ENCODE measurements around the gene CYP2B6. TPM values are rescaled to one million over a fixed set of nuclear protein-coding genes. Genes with fewer than 3 reads are reported as not detected.
"Not testable (repeated sequence)": the region's sequence is repeated elsewhere in the genome, so short reads cannot be mapped to it uniquely, and the experiment has no call there.

CYP2B6 gene
- total RNA-seq, 1 experiment from 2014 or later, result not detected

DNA sequence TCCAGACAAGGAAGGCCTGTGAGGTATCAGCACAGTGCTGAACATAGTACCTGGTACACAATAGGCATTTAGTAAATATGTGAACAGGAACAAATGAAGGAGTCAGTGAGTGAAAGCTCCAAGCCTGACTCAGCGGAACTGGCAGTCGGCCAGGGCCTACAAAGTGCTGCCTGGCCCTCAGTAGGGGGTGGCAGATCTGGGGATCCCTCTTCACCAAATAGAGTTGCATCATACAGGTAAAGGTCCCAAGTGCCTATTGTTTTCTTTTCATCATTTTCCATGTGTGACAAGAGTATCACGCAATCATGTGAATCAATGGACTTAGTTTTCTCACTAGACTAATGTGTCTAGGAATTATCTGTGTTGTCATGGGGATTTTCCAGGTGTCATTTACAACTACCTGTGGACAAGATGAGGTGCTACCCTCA, 9.2 kb downstream of the CYP2B6 start:
- intact Hi-C loops (cut with micrococcal nuclease; ENCODE audit: unreplicated experiment), result no loop called here
- ChIA-PET CTCF (interaction anchor here (0.6 kb wide), 1 partner anchor 262 kb away, joined by 3 read pairs; no protein-coding TSS in a partner anchor), POLR2A (ENCODE audit: low non-redundant PET) (no interaction called here)
- Histone ChIP-seq H3K27me3 (replicated peaks; ENCODE audit: insufficient read depth, low read depth, low read length, poor library complexity) (no peaks in the 10 kb centered on the region), H3K36me3 (ENCODE audit: insufficient read depth, low read length, poor library complexity, severe bottlenecking) (no peaks in the 10 kb centered on the region), H3K4me1 (ENCODE audit: insufficient read depth, low read length, poor library complexity, severe bottlenecking) (no peaks in the 10 kb centered on the region), H3K27ac (ENCODE audit: low read depth, low read length, poor library complexity, severe bottlenecking) (no peak overlapping the region), H3K4me3 (ENCODE audit: low read depth, low read length, poor library complexity, severe bottlenecking) (no peak overlapping the region), H3K9me3 (ENCODE audit: low read depth, low read length, poor library complexity, severe bottlenecking) (no peaks in the 10 kb centered on the region)
- peak; percentile 10 for DNase-seq (ENCODE audit: low spot score)
- TF ChIP-seq EZH2 (IDR thresholded peaks at IDR 0.05; ENCODE audit: borderline replicate concordance, low read depth, low read length, poor library complexity, severe bottlenecking), result no peak
- TF ChIP-seq, protein P1, sequence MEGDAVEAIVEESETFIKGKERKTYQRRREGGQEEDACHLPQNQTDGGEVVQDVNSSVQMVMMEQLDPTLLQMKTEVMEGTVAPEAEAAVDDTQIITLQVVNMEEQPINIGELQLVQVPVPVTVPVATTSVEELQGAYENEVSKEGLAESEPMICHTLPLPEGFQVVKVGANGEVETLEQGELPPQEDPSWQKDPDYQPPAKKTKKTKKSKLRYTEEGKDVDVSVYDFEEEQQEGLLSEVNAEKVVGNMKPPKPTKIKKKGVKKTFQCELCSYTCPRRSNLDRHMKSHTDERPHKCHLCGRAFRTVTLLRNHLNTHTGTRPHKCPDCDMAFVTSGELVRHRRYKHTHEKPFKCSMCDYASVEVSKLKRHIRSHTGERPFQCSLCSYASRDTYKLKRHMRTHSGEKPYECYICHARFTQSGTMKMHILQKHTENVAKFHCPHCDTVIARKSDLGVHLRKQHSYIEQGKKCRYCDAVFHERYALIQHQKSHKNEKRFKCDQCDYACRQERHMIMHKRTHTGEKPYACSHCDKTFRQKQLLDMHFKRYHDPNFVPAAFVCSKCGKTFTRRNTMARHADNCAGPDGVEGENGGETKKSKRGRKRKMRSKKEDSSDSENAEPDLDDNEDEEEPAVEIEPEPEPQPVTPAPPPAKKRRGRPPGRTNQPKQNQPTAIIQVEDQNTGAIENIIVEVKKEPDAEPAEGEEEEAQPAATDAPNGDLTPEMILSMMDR (conservative IDR thresholded peaks at IDR 0.05; ENCODE audit: low read depth, low read length), result no peak
- no TSS peak for BruUV-seq (replicated peaks)

DNA sequence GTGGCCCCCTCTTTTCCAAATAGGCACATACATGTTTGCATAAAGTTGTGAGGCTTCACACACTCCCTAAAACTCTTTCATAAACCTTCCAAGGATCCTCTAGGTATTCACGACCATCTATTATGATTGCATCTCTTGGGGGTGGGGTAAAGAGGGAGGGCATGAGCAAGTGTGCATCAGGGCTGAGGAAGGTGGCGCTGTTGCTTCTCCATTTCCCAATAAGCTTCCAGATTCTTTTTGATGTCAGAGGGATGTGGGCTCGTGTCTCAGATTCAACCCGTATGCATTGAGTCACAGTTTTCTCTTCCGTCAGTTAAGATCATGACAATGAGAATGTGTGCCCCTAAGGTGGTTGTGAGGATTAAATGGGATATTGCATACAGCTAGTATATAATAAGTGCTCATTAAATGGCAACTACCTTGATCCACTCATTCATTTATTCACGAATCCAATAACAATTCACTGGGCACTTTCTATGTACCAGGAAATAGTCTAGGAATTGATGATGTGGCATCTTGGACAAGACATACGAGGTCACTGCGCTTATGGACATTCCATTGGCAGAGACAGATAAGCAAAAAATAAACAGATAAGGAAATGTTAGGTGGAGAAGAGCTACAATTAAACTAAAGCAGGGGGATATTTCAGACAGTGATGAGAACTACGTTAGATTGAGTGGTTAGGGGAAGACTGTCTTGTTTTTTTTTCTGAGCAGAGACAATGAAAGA, 10.3 kb downstream of the CYP2B6 start:
- Histone ChIP-seq H3K9me3 (ENCODE audit: low read depth, low read length, poor library complexity, severe bottlenecking) (no peaks in the 10 kb centered on the region), H3K36me3 (ENCODE audit: insufficient read depth, low read length, poor library complexity, severe bottlenecking) (no peaks in the 10 kb centered on the region), H3K4me1 (ENCODE audit: insufficient read depth, low read length, poor library complexity, severe bottlenecking) (no peaks in the 10 kb centered on the region), H3K27me3 (replicated peaks; ENCODE audit: insufficient read depth, low read depth, low read length, poor library complexity) (no peaks in the 10 kb centered on the region), H3K4me3 (ENCODE audit: low read depth, low read length, poor library complexity, severe bottlenecking) (no peak overlapping the region), H3K27ac (ENCODE audit: low read depth, low read length, poor library complexity, severe bottlenecking) (no peak overlapping the region)
- peak; percentile 7 for DNase-seq (ENCODE audit: low spot score)
- TF ChIP-seq, protein P1 (conservative IDR thresholded peaks at IDR 0.05; ENCODE audit: low read depth, low read length), result peak; percentile 36; the same call in 1 of the 2 replicates
- TF ChIP-seq EZH2 (IDR thresholded peaks at IDR 0.05; ENCODE audit: borderline replicate concordance, low read depth, low read length, poor library complexity, severe bottlenecking), result no peak
- ChIA-PET CTCF (no interaction called here), POLR2A (ENCODE audit: low non-redundant PET) (no interaction called here)
- intact Hi-C loops (cut with micrococcal nuclease; ENCODE audit: unreplicated experiment), result no loop called here
- no TSS peak for BruUV-seq (replicated peaks)

DNA sequence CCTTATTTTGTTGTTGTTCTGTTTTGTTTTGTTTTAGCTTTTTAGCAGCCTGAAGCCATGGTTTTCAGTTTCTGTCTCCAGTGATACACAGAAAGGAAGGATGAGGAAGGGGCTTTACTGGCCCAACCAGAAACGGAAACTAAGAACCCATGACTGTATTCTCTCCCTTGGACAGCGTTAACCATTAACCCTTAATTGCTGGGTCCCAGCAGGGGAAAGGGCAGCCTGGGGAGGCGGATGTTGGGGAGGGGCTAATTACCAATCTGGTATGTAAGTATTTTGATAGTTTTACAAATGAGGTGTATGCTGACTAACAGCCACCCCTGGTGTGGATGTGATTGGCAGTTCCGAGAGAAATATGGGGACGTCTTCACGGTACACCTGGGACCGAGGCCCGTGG, 12.6 kb downstream of the CYP2B6 start:
- H3K4me3 ChIP-seq (ENCODE audit: low read depth, low read length, poor library complexity, severe bottlenecking); H3K4me1 ChIP-seq (ENCODE audit: insufficient read depth, low read length, poor library complexity, severe bottlenecking); H3K27ac ChIP-seq (ENCODE audit: low read depth, low read length, poor library complexity, severe bottlenecking); H3K27me3 ChIP-seq (replicated peaks; ENCODE audit: insufficient read depth, low read depth, low read length, poor library complexity); DNase-seq (ENCODE audit: low spot score); CTCF ChIA-PET; H3K9me3 ChIP-seq (ENCODE audit: low read depth, low read length, poor library complexity, severe bottlenecking); POLR2A ChIA-PET (ENCODE audit: low non-redundant PET); intact Hi-C loops (cut with micrococcal nuclease; ENCODE audit: unreplicated experiment); BruUV-seq (replicated peaks); H3K36me3 ChIP-seq (ENCODE audit: insufficient read depth, low read length, poor library complexity, severe bottlenecking): not testable (repeated sequence)

DNA sequence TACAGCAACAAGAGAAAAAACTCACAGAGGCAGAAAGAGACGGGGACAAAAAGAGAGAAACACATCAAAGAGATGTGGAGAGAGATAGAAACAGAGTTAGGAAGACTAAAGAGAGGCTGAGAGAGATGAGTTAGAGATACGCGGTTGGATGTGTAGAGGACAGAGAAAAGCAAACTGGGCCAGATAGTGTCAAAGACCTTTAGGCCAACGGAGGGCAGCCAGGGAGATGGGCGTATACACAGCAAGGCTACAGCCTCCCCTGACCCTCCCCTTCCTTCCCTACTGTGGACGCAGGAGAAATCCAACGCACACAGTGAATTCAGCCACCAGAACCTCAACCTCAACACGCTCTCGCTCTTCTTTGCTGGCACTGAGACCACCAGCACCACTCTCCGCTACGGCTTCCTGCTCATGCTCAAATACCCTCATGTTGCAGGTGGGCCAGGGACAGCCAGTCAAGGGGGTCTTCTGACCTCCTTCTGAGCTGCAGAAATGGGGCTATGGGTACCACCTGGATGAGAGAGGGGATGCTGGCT, 18.7 kb downstream of the CYP2B6 start:
- CTCF ChIA-PET, result no interaction called here
- Histone ChIP-seq H3K27ac (ENCODE audit: low read depth, low read length, poor library complexity, severe bottlenecking) (no peak overlapping the region), H3K4me1 (ENCODE audit: insufficient read depth, low read length, poor library complexity, severe bottlenecking) (no peaks in the 10 kb centered on the region), H3K9me3 (ENCODE audit: low read depth, low read length, poor library complexity, severe bottlenecking) (no peaks in the 10 kb centered on the region), H3K27me3 (replicated peaks; ENCODE audit: insufficient read depth, low read depth, low read length, poor library complexity) (peaks cover 43% of the 10 kb centered on the region), H3K4me3 (ENCODE audit: low read depth, low read length, poor library complexity, severe bottlenecking) (no peak overlapping the region), H3K36me3 (ENCODE audit: insufficient read depth, low read length, poor library complexity, severe bottlenecking) (no peaks in the 10 kb centered on the region)
- no peak for DNase-seq (ENCODE audit: low spot score)
- TF ChIP-seq, protein P1 (conservative IDR thresholded peaks at IDR 0.05; ENCODE audit: low read depth, low read length), result no peak
- no peak for TF ChIP-seq EZH2 (IDR thresholded peaks at IDR 0.05; ENCODE audit: borderline replicate concordance, low read depth, low read length, poor library complexity, severe bottlenecking)
- POLR2A ChIA-PET (ENCODE audit: low non-redundant PET), result no interaction called here
- intact Hi-C loops (cut with micrococcal nuclease; ENCODE audit: unreplicated experiment), result no loop called here
- BruUV-seq (replicated peaks), result no TSS peak
